ENCODE measurements around the gene RNF146.
A peak's percentile ranks its signal among the peaks of the same experiment; 100 is the strongest.

Gene RNF146

GRCh38 chr6:127298475-127298874 is 31.8 kb downstream of the RNF146 start:
- no peak for DNase-seq (ENCODE audit: low read depth)
- no peak overlapping the region for H3K4me3 ChIP-seq (ENCODE audit: control insufficient read depth, low read depth, low read length)
- no peak for TF ChIP-seq CTCF (IDR thresholded peaks at IDR 0.05; ENCODE audit: control insufficient read depth, insufficient read depth, low read depth, low read length, missing control alignments)

GRCh38 chr6:127299522-127300240 is 33.0 kb downstream of the RNF146 start:
- TF ChIP-seq CTCF (IDR thresholded peaks at IDR 0.05; ENCODE audit: control insufficient read depth, insufficient read depth, low read depth, low read length, missing control alignments) = no peak
- DNase-seq (ENCODE audit: low read depth) = no peak
- no peak overlapping the region for H3K4me3 ChIP-seq (ENCODE audit: control insufficient read depth, low read depth, low read length)

- peak; percentile 54 for DNase-seq (ENCODE audit: low read depth)
- TF ChIP-seq CTCF (IDR thresholded peaks at IDR 0.05; ENCODE audit: control insufficient read depth, insufficient read depth, low read depth, low read length, missing control alignments) = no peak
- no peak overlapping the region for H3K4me3 ChIP-seq (ENCODE audit: control insufficient read depth, low read depth, low read length)
Measured at GRCh38 chr6:127300411-127300810, 33.7 kb downstream of the RNF146 start.

- no peak for DNase-seq (ENCODE audit: low read depth)
Measured at GRCh38 chr6:127301199-127301700, 34.6 kb downstream of the RNF146 start.

DNA sequence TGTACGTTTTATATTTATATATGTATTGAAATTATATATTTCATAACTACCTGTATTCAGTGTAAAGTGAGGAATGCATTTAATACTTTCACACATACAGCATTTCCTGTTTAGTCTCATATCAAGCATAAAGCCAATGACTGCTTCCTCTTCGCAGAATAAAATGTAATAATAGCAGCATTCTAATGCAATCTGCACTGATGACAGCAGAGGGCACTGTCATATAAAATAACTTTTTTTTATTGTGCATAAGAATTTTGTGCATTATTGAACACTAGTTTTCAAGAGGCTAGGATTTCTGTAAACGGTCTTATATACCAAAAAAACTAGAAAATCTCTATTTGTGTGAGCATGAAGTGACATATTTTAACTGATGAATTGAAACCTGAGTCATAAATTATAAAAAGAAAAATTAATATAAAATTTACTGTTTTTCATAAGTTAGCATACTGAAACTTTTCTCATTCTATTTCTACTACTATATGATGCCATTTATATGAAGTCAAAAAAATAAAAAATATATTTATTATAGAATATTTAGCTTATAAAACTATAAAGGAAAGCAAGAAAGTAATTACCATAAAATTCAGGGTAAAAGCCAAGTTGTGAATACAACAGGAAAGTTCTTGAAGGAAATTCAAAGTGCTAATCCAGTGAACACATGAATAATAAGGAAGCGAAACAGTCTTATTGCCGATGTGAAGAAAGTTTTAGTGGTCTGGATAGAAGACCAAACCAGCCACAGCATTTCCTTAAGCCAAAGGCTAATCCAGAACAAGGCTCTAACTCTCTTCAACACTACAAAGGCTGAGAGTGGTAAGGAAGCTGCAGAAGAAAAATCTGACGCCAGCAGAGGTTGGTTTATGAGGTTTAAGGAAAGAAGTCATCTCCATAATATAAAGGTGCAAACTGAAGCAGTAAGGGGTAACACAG is 36.3 kb downstream of the RNF146 start:
- no peak overlapping the region for H3K4me3 ChIP-seq (ENCODE audit: control insufficient read depth, low read depth, low read length)
- DNase-seq (ENCODE audit: low read depth) = no peak
- peak; percentile 57 for TF ChIP-seq CTCF (IDR thresholded peaks at IDR 0.05; ENCODE audit: control insufficient read depth, insufficient read depth, low read depth, low read length, missing control alignments)

More at GRCh38 chr6:127301199-127301700, 34.6 kb downstream of the RNF146 start:
- no peak for TF ChIP-seq CTCF (IDR thresholded peaks at IDR 0.05; ENCODE audit: control insufficient read depth, insufficient read depth, low read depth, low read length, missing control alignments)
- no peak overlapping the region for H3K4me3 ChIP-seq (ENCODE audit: control insufficient read depth, low read depth, low read length)

- TF ChIP-seq CTCF (IDR thresholded peaks at IDR 0.05; ENCODE audit: control insufficient read depth, insufficient read depth, low read depth, low read length, missing control alignments) = no peak
- no peak overlapping the region for H3K4me3 ChIP-seq (ENCODE audit: control insufficient read depth, low read depth, low read length)
Measured at GRCh38 chr6:127303917-127304316, 37.3 kb downstream of the RNF146 start.

More at GRCh38 chr6:127303917-127304316, 37.3 kb downstream of the RNF146 start:
- no peak for DNase-seq (ENCODE audit: low read depth)
